Measurements from ENCODE around the gene MRPL12. TPM values are rescaled to one million over a fixed set of nuclear protein-coding genes. Genes with fewer than 3 reads are reported as not detected.

MRPL12 gene
- total RNA-seq, 1 experiment from 2014 or later = 108 TPM

GRCh38 chr17:81706232-81706611 is 3.1 kb downstream of the MRPL12 start:
- no peak for ATAC-seq
- ChIA-PET POLR2A (ENCODE audit: unreplicated experiment) (no interaction called here), CTCF (no interaction called here)
- no peak for DNase-seq
- TF ChIP-seq EZH2phosphoT487 (IDR thresholded peaks at IDR 0.05; ENCODE audit: borderline replicate concordance, low read length) = no peak
- TF ChIP-seq EZH2 (IDR thresholded peaks at IDR 0.05; ENCODE audit: low read length, unreplicated experiment) = no peak
- TF ChIP-seq CTCF (conservative IDR thresholded peaks at IDR 0.05; ENCODE audit: low read depth, low read length) = no peak
- Histone ChIP-seq H3K9me2 (replicated peaks; ENCODE audit: low read length) (no peaks in the 10 kb centered on the region), H3K36me3 (ENCODE audit: low read depth, low read length) (peaks cover 35% of the 10 kb centered on the region), H3K9me3 (ENCODE audit: low read length) (no peaks in the 10 kb centered on the region), H3F3A (ENCODE audit: low read length, unreplicated experiment) (peaks cover 5% of the 10 kb centered on the region), H2AFZ (ENCODE audit: low read length) (no peak overlapping the region), H3K4me3 (ENCODE audit: low read length) (no peak overlapping the region), H3K27me3 (ENCODE audit: low read length) (no peaks in the 10 kb centered on the region), H3K4me2 (ENCODE audit: low read length) (no peak overlapping the region), H3K79me2 (ENCODE audit: low read length) (peaks cover 55% of the 10 kb centered on the region), H4K20me1 (ENCODE audit: low read length) (peaks cover 10% of the 10 kb centered on the region; the same call in 1 of the 2 replicates), H3K27ac (ENCODE audit: low read length) (no peak overlapping the region), H3K4me1 (ENCODE audit: insufficient read depth, low read length) (peaks cover 30% of the 10 kb centered on the region), H3K9ac (ENCODE audit: low read length) (no peak overlapping the region)
- BruUV-seq (replicated peaks) = no TSS peak
- intact Hi-C loops (cut with micrococcal nuclease) = no loop called here

- Histone ChIP-seq H3K9me2 (replicated peaks; ENCODE audit: low read length) (no peaks in the 10 kb centered on the region), H3K27me3 (ENCODE audit: low read length) (no peaks in the 10 kb centered on the region), H3K79me2 (ENCODE audit: low read length) (peaks cover 48% of the 10 kb centered on the region), H3K27ac (ENCODE audit: low read length) (no peak overlapping the region), H3K4me3 (ENCODE audit: low read length) (no peak overlapping the region), H3K4me2 (ENCODE audit: low read length) (no peak overlapping the region), H4K20me1 (ENCODE audit: low read length) (0 out of 2 replicates have a peak, but pooled peaks cover 5% of the 10 kb centered on the region), H3K9me3 (ENCODE audit: low read length) (no peaks in the 10 kb centered on the region), H3F3A (ENCODE audit: low read length, unreplicated experiment) (peaks cover 8% of the 10 kb centered on the region), H3K36me3 (ENCODE audit: low read depth, low read length) (peaks cover 35% of the 10 kb centered on the region), H3K4me1 (ENCODE audit: insufficient read depth, low read length) (peaks cover 27% of the 10 kb centered on the region), H3K9ac (ENCODE audit: low read length) (no peak overlapping the region), H2AFZ (ENCODE audit: low read length) (no peak overlapping the region)
- intact Hi-C loops (cut with micrococcal nuclease) = no loop called here
- POLR2A ChIA-PET (ENCODE audit: unreplicated experiment) = no interaction called here
- no peak for ATAC-seq
- CTCF ChIA-PET = no interaction called here
- TF ChIP-seq CTCF (conservative IDR thresholded peaks at IDR 0.05; ENCODE audit: low read depth, low read length) (peak; percentile 17; the same call in 1 of the 2 replicates), EZH2phosphoT487 (IDR thresholded peaks at IDR 0.05; ENCODE audit: borderline replicate concordance, low read length) (no peak), EZH2 (IDR thresholded peaks at IDR 0.05; ENCODE audit: low read length, unreplicated experiment) (no peak)
- no TSS peak for BruUV-seq (replicated peaks)
- DNase-seq = no peak
Measured at GRCh38 chr17:81706757-81707624, 3.8 kb downstream of the MRPL12 start.

Measured in PC-3 (cell line).